Mesothelial cell of epicardium (in vitro differentiated cells): ENCODE measurements around the gene TAF1. TPM values are rescaled to one million over a fixed set of nuclear protein-coding genes. Genes with fewer than 3 reads are reported as not detected.
"Not testable (repeated sequence)": the region's sequence is repeated elsewhere in the genome, so short reads cannot be mapped to it uniquely, and the experiment has no call there.

Experiments
- DNase-seq, 2 experiments: peaks; one replicate each; pipeline ENCODE4 v3.0.0; 2021; ENCODE audit warnings: low spot score in 2 of 2; ENCODE audit not compliant: unreplicated experiment in 2 of 2
- H3K27ac Mint-ChIP-seq: 2 replicates; pipeline ENCODE4 v1.8.0; 2021; ENCODE audit warnings: mixed read lengths
- H3K27me3 Mint-ChIP-seq: 2 replicates; pipeline ENCODE4 v1.8.0; 2021; ENCODE audit warnings: low read depth, mixed read lengths
- H3K36me3 Mint-ChIP-seq: 2 replicates; pipeline ENCODE4 v1.8.0; 2021; ENCODE audit warnings: mixed read lengths
- H3K4me1 Mint-ChIP-seq: 2 replicates; pipeline ENCODE4 v1.8.0; 2021; ENCODE audit warnings: mixed read lengths
- H3K4me3 Mint-ChIP-seq: 2 replicates; pipeline ENCODE4 v1.8.0; 2021; ENCODE audit warnings: mild to moderate bottlenecking, moderate library complexity, mixed read lengths
- H3K9me3 Mint-ChIP-seq: 2 replicates; pipeline ENCODE4 v1.8.0; 2021; ENCODE audit warnings: mixed read lengths
- total RNA-seq: library from RNA; stranded (reverse); gene quantifications from 3 replicates; pipeline ENCODE4 v1.2.1, GENCODE V29; 2021
- TF ChIP-seq, protein P1 (sequence below): fragments of 200-600 bp; sonication (generic); IDR thresholded peaks from one replicate; pipeline ENCODE4 v1.5.0; 2021; ENCODE audit warnings: antibody characterized with exemption; ENCODE audit not compliant: unreplicated experiment

Gene TAF1, protein sequence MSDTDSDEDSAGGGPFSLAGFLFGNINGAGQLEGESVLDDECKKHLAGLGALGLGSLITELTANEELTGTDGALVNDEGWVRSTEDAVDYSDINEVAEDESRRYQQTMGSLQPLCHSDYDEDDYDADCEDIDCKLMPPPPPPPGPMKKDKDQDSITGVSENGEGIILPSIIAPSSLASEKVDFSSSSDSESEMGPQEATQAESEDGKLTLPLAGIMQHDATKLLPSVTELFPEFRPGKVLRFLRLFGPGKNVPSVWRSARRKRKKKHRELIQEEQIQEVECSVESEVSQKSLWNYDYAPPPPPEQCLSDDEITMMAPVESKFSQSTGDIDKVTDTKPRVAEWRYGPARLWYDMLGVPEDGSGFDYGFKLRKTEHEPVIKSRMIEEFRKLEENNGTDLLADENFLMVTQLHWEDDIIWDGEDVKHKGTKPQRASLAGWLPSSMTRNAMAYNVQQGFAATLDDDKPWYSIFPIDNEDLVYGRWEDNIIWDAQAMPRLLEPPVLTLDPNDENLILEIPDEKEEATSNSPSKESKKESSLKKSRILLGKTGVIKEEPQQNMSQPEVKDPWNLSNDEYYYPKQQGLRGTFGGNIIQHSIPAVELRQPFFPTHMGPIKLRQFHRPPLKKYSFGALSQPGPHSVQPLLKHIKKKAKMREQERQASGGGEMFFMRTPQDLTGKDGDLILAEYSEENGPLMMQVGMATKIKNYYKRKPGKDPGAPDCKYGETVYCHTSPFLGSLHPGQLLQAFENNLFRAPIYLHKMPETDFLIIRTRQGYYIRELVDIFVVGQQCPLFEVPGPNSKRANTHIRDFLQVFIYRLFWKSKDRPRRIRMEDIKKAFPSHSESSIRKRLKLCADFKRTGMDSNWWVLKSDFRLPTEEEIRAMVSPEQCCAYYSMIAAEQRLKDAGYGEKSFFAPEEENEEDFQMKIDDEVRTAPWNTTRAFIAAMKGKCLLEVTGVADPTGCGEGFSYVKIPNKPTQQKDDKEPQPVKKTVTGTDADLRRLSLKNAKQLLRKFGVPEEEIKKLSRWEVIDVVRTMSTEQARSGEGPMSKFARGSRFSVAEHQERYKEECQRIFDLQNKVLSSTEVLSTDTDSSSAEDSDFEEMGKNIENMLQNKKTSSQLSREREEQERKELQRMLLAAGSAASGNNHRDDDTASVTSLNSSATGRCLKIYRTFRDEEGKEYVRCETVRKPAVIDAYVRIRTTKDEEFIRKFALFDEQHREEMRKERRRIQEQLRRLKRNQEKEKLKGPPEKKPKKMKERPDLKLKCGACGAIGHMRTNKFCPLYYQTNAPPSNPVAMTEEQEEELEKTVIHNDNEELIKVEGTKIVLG (N-terminal part only)
- total RNA-seq = 46.5 to 48.0 TPM (median 47.9 TPM) in 3 replicates

DNA sequence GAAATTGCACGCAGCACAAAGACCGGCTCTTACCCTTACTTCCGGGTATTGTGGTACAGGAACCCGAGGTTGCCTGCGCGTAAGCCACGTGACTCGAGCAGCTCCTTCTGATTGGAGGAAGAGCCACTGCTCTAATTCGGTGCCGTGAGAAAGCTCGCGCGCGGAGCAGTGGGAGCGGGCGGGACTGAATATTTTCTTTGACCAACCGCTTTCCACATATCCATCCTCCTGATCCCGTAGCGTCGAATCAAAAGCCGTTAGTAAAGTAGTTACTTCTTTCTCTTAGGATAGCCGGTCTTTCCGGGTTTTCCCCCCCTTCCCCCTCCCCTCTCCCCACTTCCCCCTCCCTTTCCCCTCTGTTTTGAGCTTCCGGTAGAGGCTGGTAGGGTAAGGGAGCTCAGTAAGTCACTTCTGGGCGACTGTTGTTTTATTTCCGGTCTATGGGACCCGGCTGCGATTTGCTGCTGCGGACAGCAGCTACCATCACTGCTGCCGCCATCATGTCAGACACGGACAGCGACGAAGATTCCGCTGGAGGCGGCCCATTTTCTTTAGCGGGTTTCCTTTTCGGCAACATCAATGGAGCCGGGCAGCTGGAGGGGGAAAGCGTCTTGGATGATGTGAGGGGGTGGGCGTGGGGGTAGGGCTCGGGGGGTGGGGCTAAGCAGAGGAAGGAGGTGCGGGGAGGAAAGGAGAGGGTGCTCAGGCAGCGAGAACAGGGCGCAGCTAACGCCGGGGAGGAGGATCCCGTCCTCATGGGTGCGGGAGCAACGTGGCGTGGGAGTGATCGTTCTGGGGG, at the start of gene TAF1:
Gene TAF1 (plus strand): TSS at position 483 of the 799 bp plus-strand sequence. CDS start 18 bp downstream, at position 501.
- Mint-ChIP-seq H3K27ac (peak within 1 kb of the TSS; percentile 99), H3K4me3 (peak within 1 kb of the TSS; percentile 97), H3K9me3 (peaks cover 15% of the 10 kb centered on the region), H3K27me3 (no peaks in the 10 kb centered on the region), H3K36me3 (peaks cover 6% of the 10 kb centered on the region), H3K4me1 (peaks cover 7% of the 10 kb centered on the region)
- DNase-seq = peak; percentile 82 to 85
- TF ChIP-seq, protein P1, sequence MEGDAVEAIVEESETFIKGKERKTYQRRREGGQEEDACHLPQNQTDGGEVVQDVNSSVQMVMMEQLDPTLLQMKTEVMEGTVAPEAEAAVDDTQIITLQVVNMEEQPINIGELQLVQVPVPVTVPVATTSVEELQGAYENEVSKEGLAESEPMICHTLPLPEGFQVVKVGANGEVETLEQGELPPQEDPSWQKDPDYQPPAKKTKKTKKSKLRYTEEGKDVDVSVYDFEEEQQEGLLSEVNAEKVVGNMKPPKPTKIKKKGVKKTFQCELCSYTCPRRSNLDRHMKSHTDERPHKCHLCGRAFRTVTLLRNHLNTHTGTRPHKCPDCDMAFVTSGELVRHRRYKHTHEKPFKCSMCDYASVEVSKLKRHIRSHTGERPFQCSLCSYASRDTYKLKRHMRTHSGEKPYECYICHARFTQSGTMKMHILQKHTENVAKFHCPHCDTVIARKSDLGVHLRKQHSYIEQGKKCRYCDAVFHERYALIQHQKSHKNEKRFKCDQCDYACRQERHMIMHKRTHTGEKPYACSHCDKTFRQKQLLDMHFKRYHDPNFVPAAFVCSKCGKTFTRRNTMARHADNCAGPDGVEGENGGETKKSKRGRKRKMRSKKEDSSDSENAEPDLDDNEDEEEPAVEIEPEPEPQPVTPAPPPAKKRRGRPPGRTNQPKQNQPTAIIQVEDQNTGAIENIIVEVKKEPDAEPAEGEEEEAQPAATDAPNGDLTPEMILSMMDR = no peak

DNA sequence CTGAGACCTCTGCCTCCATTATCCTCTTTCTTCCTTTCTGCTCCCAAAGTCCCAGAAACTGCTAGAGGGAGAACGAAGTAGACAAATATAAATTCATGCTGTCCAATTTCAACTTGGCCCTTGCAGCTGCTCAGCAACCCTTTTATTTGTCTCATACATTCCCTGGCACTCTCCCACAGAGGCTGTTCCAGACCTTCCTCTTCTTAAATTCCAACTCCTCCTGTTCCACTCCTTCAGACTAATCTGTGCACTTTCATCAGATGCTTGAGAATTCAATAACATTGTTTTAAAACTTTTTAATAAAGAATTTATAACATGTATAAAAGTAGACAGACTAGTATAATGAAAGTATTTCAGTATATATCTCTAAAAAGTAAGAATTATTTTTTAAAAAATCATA, 49.2 kb upstream of the TAF1 start:
- peaks cover 21% of the 10 kb centered on the region for H3K9me3 Mint-ChIP-seq
- not testable (repeated sequence) for H3K36me3 Mint-ChIP-seq, DNase-seq, H3K27ac Mint-ChIP-seq, H3K4me1 Mint-ChIP-seq, H3K27me3 Mint-ChIP-seq, H3K4me3 Mint-ChIP-seq

DNA sequence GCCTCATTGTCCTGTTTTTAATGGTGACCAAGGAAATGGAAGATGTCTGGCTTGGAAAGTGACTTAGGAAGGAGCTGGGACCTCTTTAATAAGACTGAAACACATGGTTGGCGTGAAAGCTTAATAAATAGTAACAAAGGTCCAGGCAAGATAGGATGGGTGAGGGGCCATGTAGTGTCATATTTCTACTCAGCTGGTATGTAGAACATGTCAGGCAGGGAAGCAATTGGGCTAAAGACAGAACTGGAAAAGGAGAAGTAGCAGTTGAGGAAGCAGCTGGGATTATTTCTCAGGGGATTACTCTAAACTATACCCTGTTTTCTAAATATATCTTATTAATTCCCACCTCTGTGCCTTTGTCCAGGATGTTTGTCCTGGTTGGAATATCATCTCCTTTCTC, 46.0 kb upstream of the TAF1 start:
- H3K4me3 Mint-ChIP-seq = no peak overlapping the region
- H3K36me3 Mint-ChIP-seq = peaks cover 10% of the 10 kb centered on the region
- H3K27me3 Mint-ChIP-seq = no peaks in the 10 kb centered on the region
- TF ChIP-seq, protein P1 = no peak
- peaks cover 23% of the 10 kb centered on the region for H3K9me3 Mint-ChIP-seq
- no peak overlapping the region for H3K27ac Mint-ChIP-seq
- H3K4me1 Mint-ChIP-seq = peaks cover 3% of the 10 kb centered on the region
- no peak for DNase-seq

DNA sequence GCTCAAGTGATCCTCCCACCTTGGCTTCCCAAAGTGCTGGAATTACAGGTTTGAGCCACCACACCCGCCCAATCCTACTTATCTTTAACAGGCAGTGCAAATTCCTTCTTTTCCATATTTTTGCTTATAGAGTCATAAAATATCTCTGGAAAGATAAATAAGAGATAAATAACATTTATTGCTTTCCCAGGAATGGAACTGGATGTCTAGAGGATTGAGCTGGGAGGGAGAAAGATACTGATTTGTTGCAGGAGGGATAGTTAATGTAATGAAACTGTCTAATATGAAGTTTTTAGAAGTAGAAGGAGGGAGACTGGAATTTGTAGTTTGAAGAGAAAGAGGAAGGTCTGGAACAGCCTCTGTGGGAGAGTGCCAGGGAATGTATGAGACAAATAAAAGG, 44.4 kb upstream of the TAF1 start:
- Mint-ChIP-seq H3K4me3 (no peak overlapping the region), H3K4me1 (peaks cover 3% of the 10 kb centered on the region)

DNA sequence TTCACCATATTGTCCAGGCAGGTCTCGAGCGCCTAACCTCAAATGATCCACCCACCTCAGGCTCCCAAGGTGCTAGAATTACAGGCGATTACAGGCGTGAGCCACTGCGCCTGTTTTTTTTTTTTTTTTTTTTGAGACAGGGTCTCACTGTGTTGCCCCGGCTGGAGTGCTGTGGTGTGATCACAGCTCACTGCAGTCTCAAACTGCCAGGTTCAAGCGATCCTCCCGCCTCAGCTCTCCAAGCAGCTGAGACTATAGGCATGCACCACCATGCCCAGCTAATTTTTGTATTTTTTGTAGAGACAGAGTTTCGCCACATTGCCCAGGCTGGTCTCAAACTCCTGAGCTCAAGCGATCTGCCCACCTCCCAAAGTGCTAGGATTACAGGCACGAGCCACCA, 41.7 kb upstream of the TAF1 start:
- peaks cover 20% of the 10 kb centered on the region for H3K9me3 Mint-ChIP-seq

More for the DNA sequence above, 44.4 kb upstream of the TAF1 start:
- Mint-ChIP-seq H3K27me3 (no peaks in the 10 kb centered on the region), H3K27ac (peak overlapping the region; percentile 10), H3K9me3 (peaks cover 16% of the 10 kb centered on the region), H3K36me3 (peaks cover 12% of the 10 kb centered on the region)
- no peak for DNase-seq
- TF ChIP-seq, protein P1 = no peak

DNA sequence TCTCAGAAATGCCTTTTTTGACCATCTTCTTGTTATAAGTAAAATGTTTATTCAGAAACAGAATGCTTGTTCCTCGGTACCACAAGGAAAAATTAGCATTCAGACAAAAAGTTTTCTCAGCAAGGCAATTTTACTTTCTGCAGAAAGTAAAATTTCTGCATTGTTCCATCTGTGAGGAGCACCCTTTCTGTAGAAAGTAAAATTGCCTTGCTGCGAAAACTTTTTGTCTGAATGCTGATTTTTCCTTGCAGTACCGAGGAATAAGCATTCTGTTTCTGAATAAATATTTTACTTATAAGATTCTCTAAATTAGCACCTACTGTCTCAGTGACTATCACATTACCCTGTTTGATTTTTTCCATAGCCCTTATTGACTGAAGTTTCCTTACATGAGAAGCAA, 39.8 kb upstream of the TAF1 start:
- H3K36me3 Mint-ChIP-seq = peaks cover 13% of the 10 kb centered on the region
- H3K4me3 Mint-ChIP-seq = no peak overlapping the region
- no peaks in the 10 kb centered on the region for H3K27me3 Mint-ChIP-seq
- TF ChIP-seq, protein P1 = no peak
- H3K4me1 Mint-ChIP-seq = peaks cover 3% of the 10 kb centered on the region
- no peak for DNase-seq
- no peak overlapping the region for H3K27ac Mint-ChIP-seq
- H3K9me3 Mint-ChIP-seq = peaks cover 16% of the 10 kb centered on the region

More for the DNA sequence above, 41.7 kb upstream of the TAF1 start:
- not testable (repeated sequence) for H3K27me3 Mint-ChIP-seq, DNase-seq, H3K27ac Mint-ChIP-seq, H3K4me1 Mint-ChIP-seq, H3K4me3 Mint-ChIP-seq
- peaks cover 17% of the 10 kb centered on the region for H3K36me3 Mint-ChIP-seq

DNA sequence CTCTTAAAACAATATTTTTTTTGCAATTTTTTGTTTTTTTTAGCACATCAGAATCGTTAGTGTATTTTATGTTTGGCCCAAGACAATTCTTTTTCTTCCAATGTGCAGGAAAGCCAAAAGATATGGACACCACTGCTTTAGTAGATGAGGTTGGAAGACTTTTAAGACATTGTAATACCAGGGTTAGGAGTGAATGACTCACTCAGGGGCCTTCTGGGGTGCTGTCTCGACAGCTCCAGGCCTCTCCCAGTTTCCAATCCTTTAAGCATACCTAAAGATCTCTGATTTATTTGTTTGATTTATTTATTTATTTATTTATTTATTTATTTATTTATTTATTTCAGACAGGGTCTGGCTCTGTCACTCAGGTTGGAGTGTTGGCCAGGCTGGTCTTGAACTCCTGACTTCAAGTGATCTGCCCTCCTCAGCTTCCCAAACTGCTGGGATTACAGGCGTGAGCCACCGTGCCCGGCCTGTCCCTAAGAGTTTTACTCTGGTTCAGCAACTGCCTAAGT, 16.9 kb upstream of the TAF1 start:
- not testable (repeated sequence) for H3K9me3 Mint-ChIP-seq, DNase-seq, H3K27me3 Mint-ChIP-seq, H3K4me3 Mint-ChIP-seq, H3K4me1 Mint-ChIP-seq, H3K36me3 Mint-ChIP-seq, H3K27ac Mint-ChIP-seq

DNA sequence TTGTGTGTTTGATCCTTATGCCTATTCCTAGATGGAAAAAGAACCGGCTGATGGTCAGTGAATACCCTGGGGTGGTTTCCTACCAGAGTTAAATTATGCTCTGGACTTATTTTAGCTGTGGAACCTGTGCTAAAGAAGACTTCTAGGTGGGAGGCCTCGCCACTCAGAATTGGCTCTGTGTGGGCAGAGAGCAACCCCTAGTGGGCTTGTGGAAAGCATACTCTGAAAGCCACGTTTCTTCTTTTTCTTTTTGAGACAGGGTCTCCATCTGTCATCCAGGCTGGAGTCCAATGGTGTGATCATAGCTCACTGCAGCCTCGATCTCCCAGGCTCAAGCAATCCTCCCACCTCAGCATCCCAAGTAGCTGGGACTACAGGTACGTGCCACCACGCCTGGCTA, 16.3 kb upstream of the TAF1 start:
- H3K4me1 Mint-ChIP-seq, DNase-seq: not testable (repeated sequence)

More for the DNA sequence above, 16.3 kb upstream of the TAF1 start:
- H3K4me3 Mint-ChIP-seq, H3K36me3 Mint-ChIP-seq, H3K9me3 Mint-ChIP-seq, H3K27ac Mint-ChIP-seq, H3K27me3 Mint-ChIP-seq: not testable (repeated sequence)
